HAP-1 (cell line): Measurements from ENCODE around the gene LY6G5C.
A peak's percentile ranks its signal among the peaks of the same experiment; 100 is the strongest.
"Not testable (repeated sequence)": the region's sequence is repeated elsewhere in the genome, so short reads cannot be mapped to it uniquely, and the experiment has no call there.

Experiments used
- DNase-seq, 2 experiments: peaks; one replicate each; pipeline ENCODE4 v3.0.0-alpha.2; 2016 to 2020; ENCODE audit warnings: low spot score in 2 of 2
- H3K27me3 ChIP-seq: fragments of 250-450 bp; sonication (Bioruptor Pico); 2 replicates; pipeline ENCODE4 v1.5.1; 2020; ENCODE audit warnings: low read depth, mild to moderate bottlenecking, moderate library complexity
- H3K36me3 ChIP-seq: fragments of 250-450 bp; sonication (Bioruptor Pico); replicated peaks from 2 replicates; pipeline ENCODE4 v1.5.1; 2020; ENCODE audit warnings: mild to moderate bottlenecking
- H3K4me1 ChIP-seq: fragments of 250-450 bp; sonication (Bioruptor Pico); 2 replicates; pipeline ENCODE4 v1.5.1; 2020; ENCODE audit warnings: mild to moderate bottlenecking
- H3K4me3 ChIP-seq: fragments of 250-450 bp; sonication (Bioruptor Pico); 2 replicates; pipeline ENCODE4 v1.5.1; 2020; ENCODE audit warnings: mild to moderate bottlenecking, moderate library complexity
- H3K9me3 ChIP-seq: fragments of 250-450 bp; sonication (Bioruptor Pico); 2 replicates; pipeline ENCODE4 v1.5.1; 2020; ENCODE audit warnings: mild to moderate bottlenecking, moderate library complexity
- in situ Hi-C: fragments of 300-500 bp; cut with MboI; formaldehyde crosslinking; loops from 3 replicates; pipeline ENCODE4 v1.14.3; 2020; ENCODE audit warnings: low sequenced_read_pairs, inconsistent platforms, mixed read lengths

The LY6G5C gene

GRCh38 chr6:31721351-31722020 lies 40.6 kb upstream of the LY6G5C start, which contains the start of gene LY6G6C:
Gene LY6G6C (minus strand): TSS chr6:31721746. CDS start chr6:31721679, 67 bp downstream.
- no peaks in the 10 kb centered on the region for H3K9me3 ChIP-seq
- H3K36me3 ChIP-seq = no peaks in the 10 kb centered on the region
- in situ Hi-C loops = no loop called here
- no peak within 1 kb of the TSS for H3K4me3 ChIP-seq
- H3K4me1 ChIP-seq = no peaks in the 10 kb centered on the region
- no peaks in the 10 kb centered on the region for H3K27me3 ChIP-seq
- no peak for DNase-seq

GRCh38 chr6:31720196-31720770 lies 39.4 kb upstream of the LY6G5C start:
- in situ Hi-C loops = no loop called here
- H3K4me3 ChIP-seq = no peak overlapping the region
- no peaks in the 10 kb centered on the region for H3K36me3 ChIP-seq
- DNase-seq = no peak
- no peaks in the 10 kb centered on the region for H3K9me3 ChIP-seq
- H3K4me1 ChIP-seq = no peaks in the 10 kb centered on the region
- no peaks in the 10 kb centered on the region for H3K27me3 ChIP-seq

- in situ Hi-C loops = no loop called here
- H3K9me3 ChIP-seq = no peaks in the 10 kb centered on the region
- no peak overlapping the region for H3K4me3 ChIP-seq
- no peaks in the 10 kb centered on the region for H3K36me3 ChIP-seq
- no peaks in the 10 kb centered on the region for H3K27me3 ChIP-seq
- peaks cover 3% of the 10 kb centered on the region for H3K4me1 ChIP-seq
- DNase-seq = no peak
Measured at GRCh38 chr6:31719001-31719400, 38.1 kb upstream of the LY6G5C start.

- no peak overlapping the region for H3K4me3 ChIP-seq
Measured at GRCh38 chr6:31718265-31718664, 37.4 kb upstream of the LY6G5C start.

GRCh38 chr6:31717499-31718222 lies 36.8 kb upstream of the LY6G5C start:
- no peak for DNase-seq
- H3K27me3 ChIP-seq = no peaks in the 10 kb centered on the region
- H3K9me3 ChIP-seq = no peaks in the 10 kb centered on the region
- no peaks in the 10 kb centered on the region for H3K36me3 ChIP-seq
- peaks cover 7% of the 10 kb centered on the region for H3K4me1 ChIP-seq
- in situ Hi-C loops = no loop called here
- no peak overlapping the region for H3K4me3 ChIP-seq

More at GRCh38 chr6:31718265-31718664, 37.4 kb upstream of the LY6G5C start:
- no peak for DNase-seq
- Histone ChIP-seq H3K27me3 (no peaks in the 10 kb centered on the region), H3K4me1 (peaks cover 7% of the 10 kb centered on the region), H3K9me3 (no peaks in the 10 kb centered on the region), H3K36me3 (no peaks in the 10 kb centered on the region)
- in situ Hi-C loops = no loop called here

GRCh38 chr6:31715022-31715958 lies 34.4 kb upstream of the LY6G5C start, which contains the start of gene LY6G6D:
Gene LY6G6D (plus strand): TSS chr6:31715348. CDS start chr6:31715356, 8 bp downstream.
- Histone ChIP-seq H3K4me1 (peaks cover 7% of the 10 kb centered on the region), H3K27me3 (no peaks in the 10 kb centered on the region), H3K36me3 (no peaks in the 10 kb centered on the region), H3K9me3 (no peaks in the 10 kb centered on the region), H3K4me3 (no peak within 1 kb of the TSS)
- DNase-seq = no peak
- in situ Hi-C loops = no loop called here

GRCh38 chr6:31713991-31714684 lies 33.3 kb upstream of the LY6G5C start:
- Histone ChIP-seq H3K9me3 (no peaks in the 10 kb centered on the region), H3K4me3 (no peak overlapping the region), H3K27me3 (no peaks in the 10 kb centered on the region), H3K36me3 (no peaks in the 10 kb centered on the region), H3K4me1 (peaks cover 7% of the 10 kb centered on the region)
- in situ Hi-C loops = no loop called here
- DNase-seq = peak; percentile 23 to 38

- peaks cover 7% of the 10 kb centered on the region for H3K4me1 ChIP-seq
- no peaks in the 10 kb centered on the region for H3K9me3 ChIP-seq
- H3K4me3 ChIP-seq = no peak overlapping the region
- DNase-seq = no peak
- H3K27me3 ChIP-seq = no peaks in the 10 kb centered on the region
- no peaks in the 10 kb centered on the region for H3K36me3 ChIP-seq
- in situ Hi-C loops = no loop called here
Measured at GRCh38 chr6:31713465-31713864, 32.6 kb upstream of the LY6G5C start.

GRCh38 chr6:31712296-31712695 lies 31.4 kb upstream of the LY6G5C start:
- no peak overlapping the region for H3K4me3 ChIP-seq
- DNase-seq = no peak
- in situ Hi-C loops = no loop called here

GRCh38 chr6:31711233-31711632 lies 30.4 kb upstream of the LY6G5C start:
- no peak overlapping the region for H3K4me3 ChIP-seq
- no peaks in the 10 kb centered on the region for H3K36me3 ChIP-seq
- in situ Hi-C loops = no loop called here
- peaks cover 7% of the 10 kb centered on the region for H3K4me1 ChIP-seq
- no peaks in the 10 kb centered on the region for H3K27me3 ChIP-seq
- no peak for DNase-seq
- H3K9me3 ChIP-seq = no peaks in the 10 kb centered on the region

More at GRCh38 chr6:31712296-31712695, 31.4 kb upstream of the LY6G5C start:
- Histone ChIP-seq H3K36me3 (no peaks in the 10 kb centered on the region), H3K4me1 (peaks cover 7% of the 10 kb centered on the region), H3K27me3 (no peaks in the 10 kb centered on the region), H3K9me3 (no peaks in the 10 kb centered on the region)

GRCh38 chr6:31710523-31711219 lies 29.8 kb upstream of the LY6G5C start:
- in situ Hi-C loops = no loop called here
- no peak for DNase-seq
- Histone ChIP-seq H3K27me3 (no peaks in the 10 kb centered on the region), H3K4me1 (peaks cover 7% of the 10 kb centered on the region), H3K4me3 (no peak overlapping the region), H3K36me3 (no peaks in the 10 kb centered on the region), H3K9me3 (no peaks in the 10 kb centered on the region)

GRCh38 chr6:31709157-31709556 lies 28.3 kb upstream of the LY6G5C start:
- DNase-seq, H3K4me1 ChIP-seq, H3K27me3 ChIP-seq, H3K36me3 ChIP-seq, in situ Hi-C loops, H3K4me3 ChIP-seq, H3K9me3 ChIP-seq: not testable (repeated sequence)
